Smooth muscle cell (in vitro differentiated cells): Measurements from ENCODE around the gene SPPL3. TPM values are rescaled to one million over a fixed set of nuclear protein-coding genes. Genes with fewer than 3 reads are reported as not detected.
"Not testable (repeated sequence)": the region's sequence is repeated elsewhere in the genome, so short reads cannot be mapped to it uniquely, and the experiment has no call there.

Experiments
- DNase-seq: peaks from one replicate; lab custom pipeline; 2025; ENCODE audit not compliant: unreplicated experiment; lab: John Stamatoyannopoulos, UW
- H2AFZ ChIP-seq: fragments of 200-600 bp; sonication (generic); 2 replicates; pipeline ENCODE4 v1.6.0; 2016; ENCODE audit warnings: antibody characterized with exemption, low read depth, mild to moderate bottlenecking
- H3F3A ChIP-seq: fragments of 200-600 bp; sonication (generic); 2 replicates; pipeline ENCODE4 v1.6.0; 2017; ENCODE audit warnings: antibody characterized with exemption, low read depth
- H3K27ac ChIP-seq: fragments of 200-600 bp; sonication (generic); 2 replicates; pipeline ENCODE4 v1.5.1; 2016; ENCODE audit warnings: low read depth, mild to moderate bottlenecking
- H3K27me3 ChIP-seq: fragments of 200-600 bp; sonication (generic); 2 replicates; pipeline ENCODE4 v1.6.1; 2016; ENCODE audit warnings: low read depth, mild to moderate bottlenecking
- H3K36me3 ChIP-seq: fragments of 200-600 bp; sonication (generic); 2 replicates; pipeline ENCODE4 v1.5.1; 2016; ENCODE audit warnings: low read depth
- H3K4me1 ChIP-seq: fragments of 200-600 bp; sonication (generic); 2 replicates; pipeline ENCODE4 v1.5.1; 2016; ENCODE audit warnings: low read depth
- H3K4me2 ChIP-seq: fragments of 200-600 bp; sonication (generic); 2 replicates; pipeline ENCODE4 v1.6.0; 2016; ENCODE audit warnings: mild to moderate bottlenecking
- H3K4me3 ChIP-seq: fragments of 200-600 bp; sonication (generic); 2 replicates; pipeline ENCODE4 v1.5.1; 2016; ENCODE audit warnings: mild to moderate bottlenecking
- H3K79me2 ChIP-seq: fragments of 200-600 bp; sonication (generic); 2 replicates; pipeline ENCODE4 v1.6.0; 2016; ENCODE audit warnings: low read depth, mild to moderate bottlenecking
- H3K9ac ChIP-seq: fragments of 200-600 bp; sonication (generic); 2 replicates; pipeline ENCODE4 v1.6.0; 2016; ENCODE audit warnings: low read depth
- H3K9me3 ChIP-seq: fragments of 200-600 bp; sonication (generic); replicated peaks from 2 replicates; pipeline ENCODE4 v1.5.1; 2016; ENCODE audit warnings: low read depth
- H4K20me1 ChIP-seq: fragments of 200-600 bp; sonication (generic); 2 replicates; pipeline ENCODE4 v1.6.0; 2016; ENCODE audit warnings: low read depth
- WGBS: methylation state at CpG from one replicate; pipeline ENCODE4 v1.1.7; 2016; ENCODE audit warnings: low lambda C conversion rate; 5-methylcytosine and 5-hydroxymethylcytosine counted together
- polyA plus RNA-seq: library from polyadenylated mRNA; unstranded; fragments of >200 nt; fragmentation: Nextera tagmentation; extraction: Ambion mirVana; gene quantifications from 2 replicates; pipeline ENCODE4 v1.2.1, GENCODE V29; 2016
- total RNA-seq: library from RNA; depleted of rRNA; stranded (reverse); fragments of >200 nt; gene quantifications from 2 replicates; pipeline ENCODE4 v1.2.3, GENCODE V29; 2014
- TF ChIP-seq, protein P1 (sequence below): fragments of 200-600 bp; sonication (generic); IDR thresholded peaks from 2 replicates; pipeline ENCODE4 v1.5.1; 2017; ENCODE audit warnings: borderline replicate concordance, mild to moderate bottlenecking, antibody characterized with exemption; ENCODE audit not compliant: insufficient read depth, poor library complexity, severe bottlenecking

SPPL3 gene
- total and polyA plus RNA-seq, 2 experiments from 2014 or later = 22.5 to 27.0 TPM

DNA sequence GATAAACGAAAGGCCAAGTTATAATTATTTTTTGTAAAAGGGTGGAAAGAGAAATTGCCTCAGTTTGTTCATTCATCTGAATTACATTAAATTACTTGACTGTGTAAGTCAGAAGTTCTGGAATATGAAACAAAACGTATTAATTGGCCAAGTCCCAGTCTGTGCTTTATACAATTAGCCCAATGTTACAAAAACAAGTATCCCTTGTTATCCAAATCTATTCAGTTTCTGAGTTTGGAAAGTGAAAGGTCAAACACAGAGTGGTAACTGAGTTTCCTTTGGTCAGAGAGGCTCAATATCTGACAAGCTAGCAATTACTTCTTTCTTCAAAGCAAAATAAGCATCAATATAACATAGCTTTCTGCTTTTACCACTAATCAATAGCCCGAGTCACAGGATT, 62.6 kb downstream of the SPPL3 start:
- no peaks in the 10 kb centered on the region for H3K36me3 ChIP-seq
- no peaks in the 10 kb centered on the region for H3K4me1 ChIP-seq
- no peaks in the 10 kb centered on the region for H3F3A ChIP-seq
- H3K79me2 ChIP-seq = peaks cover 59% of the 10 kb centered on the region
- TF ChIP-seq, protein P1, sequence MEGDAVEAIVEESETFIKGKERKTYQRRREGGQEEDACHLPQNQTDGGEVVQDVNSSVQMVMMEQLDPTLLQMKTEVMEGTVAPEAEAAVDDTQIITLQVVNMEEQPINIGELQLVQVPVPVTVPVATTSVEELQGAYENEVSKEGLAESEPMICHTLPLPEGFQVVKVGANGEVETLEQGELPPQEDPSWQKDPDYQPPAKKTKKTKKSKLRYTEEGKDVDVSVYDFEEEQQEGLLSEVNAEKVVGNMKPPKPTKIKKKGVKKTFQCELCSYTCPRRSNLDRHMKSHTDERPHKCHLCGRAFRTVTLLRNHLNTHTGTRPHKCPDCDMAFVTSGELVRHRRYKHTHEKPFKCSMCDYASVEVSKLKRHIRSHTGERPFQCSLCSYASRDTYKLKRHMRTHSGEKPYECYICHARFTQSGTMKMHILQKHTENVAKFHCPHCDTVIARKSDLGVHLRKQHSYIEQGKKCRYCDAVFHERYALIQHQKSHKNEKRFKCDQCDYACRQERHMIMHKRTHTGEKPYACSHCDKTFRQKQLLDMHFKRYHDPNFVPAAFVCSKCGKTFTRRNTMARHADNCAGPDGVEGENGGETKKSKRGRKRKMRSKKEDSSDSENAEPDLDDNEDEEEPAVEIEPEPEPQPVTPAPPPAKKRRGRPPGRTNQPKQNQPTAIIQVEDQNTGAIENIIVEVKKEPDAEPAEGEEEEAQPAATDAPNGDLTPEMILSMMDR = no peak
- WGBS = 96% methylated on average over 3 of the region's 3 CpGs
- no peak overlapping the region for H3K4me2 ChIP-seq
- H3K9ac ChIP-seq = no peak overlapping the region
- no peak for DNase-seq
- H3K4me3 ChIP-seq = no peak overlapping the region
- H3K9me3 ChIP-seq = no peaks in the 10 kb centered on the region
- no peaks in the 10 kb centered on the region for H3K27me3 ChIP-seq
- no peak overlapping the region for H2AFZ ChIP-seq
- H3K27ac ChIP-seq = no peak overlapping the region
- peaks cover 96% of the 10 kb centered on the region for H4K20me1 ChIP-seq

DNA sequence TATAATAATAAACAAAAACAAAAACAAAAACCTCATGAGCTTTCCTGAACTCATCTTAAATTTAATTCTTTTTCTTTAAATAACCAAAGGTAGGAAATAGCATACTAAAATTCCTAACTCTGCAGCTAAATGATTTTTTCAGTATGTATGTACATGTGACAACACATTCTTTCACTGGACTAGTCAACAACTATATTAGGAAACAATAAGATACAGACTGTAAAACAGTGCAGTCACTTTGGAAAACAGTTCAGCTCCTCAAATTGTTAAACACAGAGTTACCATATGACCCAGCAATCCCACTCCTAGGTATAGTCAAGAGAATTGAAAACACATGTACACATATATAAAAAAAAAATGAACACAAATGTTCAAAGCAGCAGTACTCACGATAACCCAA, 64.7 kb downstream of the SPPL3 start:
- TF ChIP-seq, protein P1 = no peak
- H2AFZ ChIP-seq = no peak overlapping the region
- H3K9me3 ChIP-seq = no peaks in the 10 kb centered on the region
- no peak for DNase-seq
- H3K4me1 ChIP-seq = no peaks in the 10 kb centered on the region
- 100% methylated on average over 1 of the region's 1 CpG for WGBS
- H3K27ac ChIP-seq = no peak overlapping the region
- peaks cover 65% of the 10 kb centered on the region for H3K79me2 ChIP-seq
- no peak overlapping the region for H3K9ac ChIP-seq
- no peaks in the 10 kb centered on the region for H3K36me3 ChIP-seq
- peaks cover 96% of the 10 kb centered on the region for H4K20me1 ChIP-seq
- no peak overlapping the region for H3K4me3 ChIP-seq
- no peaks in the 10 kb centered on the region for H3F3A ChIP-seq
- no peaks in the 10 kb centered on the region for H3K27me3 ChIP-seq
- no peak overlapping the region for H3K4me2 ChIP-seq

DNA sequence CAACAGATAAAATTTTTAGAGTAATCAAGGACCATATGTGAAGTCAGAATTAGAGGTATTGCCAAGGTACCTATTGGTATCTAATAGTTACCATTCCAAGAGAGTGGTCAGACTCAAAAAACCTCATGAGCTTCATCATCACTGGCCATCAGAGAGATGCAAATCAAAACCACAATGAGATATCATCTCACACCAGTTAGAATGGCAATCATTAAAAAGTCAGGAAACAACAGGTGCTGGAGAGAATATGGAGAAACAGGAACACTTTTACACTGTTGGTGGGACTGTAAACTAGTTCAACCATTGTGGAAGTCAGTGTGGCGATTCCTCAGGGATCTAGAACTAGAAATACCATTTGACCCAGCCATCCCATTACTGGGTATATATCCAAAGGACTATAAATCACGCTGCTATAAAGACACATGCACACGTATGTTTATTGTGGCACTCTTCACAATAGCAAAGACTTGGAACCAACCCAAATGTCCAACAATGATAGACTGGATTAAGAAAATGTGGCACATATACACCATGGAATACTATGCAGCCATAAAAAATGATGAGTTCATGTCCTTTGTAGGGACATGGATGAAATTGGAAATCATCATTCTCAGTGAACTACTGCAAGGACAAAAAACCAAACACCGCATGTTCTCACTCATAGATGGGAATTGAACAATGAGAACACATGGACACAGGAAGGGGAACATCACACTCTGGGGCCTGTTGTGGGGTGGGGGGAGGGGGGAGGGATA, 65.4 kb downstream of the SPPL3 start:
- Histone ChIP-seq H4K20me1 (peaks cover 96% of the 10 kb centered on the region), H3K79me2 (peaks cover 59% of the 10 kb centered on the region)
- H3K9ac ChIP-seq, H3K9me3 ChIP-seq, H3K27me3 ChIP-seq, H2AFZ ChIP-seq, H3K27ac ChIP-seq, H3F3A ChIP-seq, H3K36me3 ChIP-seq, H3K4me2 ChIP-seq, H3K4me3 ChIP-seq, DNase-seq, H3K4me1 ChIP-seq: not testable (repeated sequence)
- 96% methylated on average over 4 of the region's 4 CpGs for WGBS

DNA sequence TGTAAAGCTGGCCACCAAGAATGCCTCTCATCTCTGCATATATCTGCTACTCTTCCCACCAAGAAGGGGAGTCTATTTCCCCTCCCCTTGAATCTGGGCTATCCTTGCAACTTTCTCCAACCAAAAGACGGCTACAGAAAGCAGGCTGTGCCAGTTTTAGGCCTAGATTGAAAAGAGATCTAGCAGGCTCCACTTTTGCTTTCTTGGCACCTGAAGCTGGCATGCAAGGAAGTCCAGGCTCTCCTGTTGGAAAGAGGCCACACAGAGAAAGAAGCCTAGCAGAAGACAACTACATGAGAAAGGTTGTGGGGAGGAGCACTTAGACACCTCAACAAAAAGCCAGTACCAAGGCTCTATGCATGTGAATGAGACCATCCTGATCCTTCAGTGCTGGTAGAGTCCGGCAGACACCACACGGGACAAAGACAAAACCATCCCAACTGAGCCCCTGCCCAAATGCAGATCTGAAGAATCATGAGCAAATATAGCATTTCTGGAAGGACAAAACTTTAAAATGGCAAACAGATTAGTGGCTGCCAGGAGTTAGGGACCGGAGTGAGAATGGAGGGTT, 68.0 kb downstream of the SPPL3 start:
- Histone ChIP-seq H3K79me2 (peaks cover 54% of the 10 kb centered on the region), H2AFZ (no peak overlapping the region), H3K27me3 (no peaks in the 10 kb centered on the region), H3K9ac (no peak overlapping the region), H3K36me3 (no peaks in the 10 kb centered on the region), H3K4me1 (peaks cover 9% of the 10 kb centered on the region), H4K20me1 (peaks cover 95% of the 10 kb centered on the region), H3K9me3 (no peaks in the 10 kb centered on the region), H3K4me2 (no peak overlapping the region), H3K27ac (no peak overlapping the region), H3K4me3 (no peak overlapping the region), H3F3A (peaks cover 7% of the 10 kb centered on the region)
- TF ChIP-seq, protein P1 = no peak
- 87% methylated on average over 4 of the region's 4 CpGs for WGBS
- DNase-seq = no peak
